ENCODE results near the gene SERPINA6.
"Not testable (repeated sequence)": the region's sequence is repeated elsewhere in the genome, so short reads cannot be mapped to it uniquely, and the experiment has no call there.

The SERPINA6 gene, protein sequence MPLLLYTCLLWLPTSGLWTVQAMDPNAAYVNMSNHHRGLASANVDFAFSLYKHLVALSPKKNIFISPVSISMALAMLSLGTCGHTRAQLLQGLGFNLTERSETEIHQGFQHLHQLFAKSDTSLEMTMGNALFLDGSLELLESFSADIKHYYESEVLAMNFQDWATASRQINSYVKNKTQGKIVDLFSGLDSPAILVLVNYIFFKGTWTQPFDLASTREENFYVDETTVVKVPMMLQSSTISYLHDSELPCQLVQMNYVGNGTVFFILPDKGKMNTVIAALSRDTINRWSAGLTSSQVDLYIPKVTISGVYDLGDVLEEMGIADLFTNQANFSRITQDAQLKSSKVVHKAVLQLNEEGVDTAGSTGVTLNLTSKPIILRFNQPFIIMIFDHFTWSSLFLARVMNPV

DNA sequence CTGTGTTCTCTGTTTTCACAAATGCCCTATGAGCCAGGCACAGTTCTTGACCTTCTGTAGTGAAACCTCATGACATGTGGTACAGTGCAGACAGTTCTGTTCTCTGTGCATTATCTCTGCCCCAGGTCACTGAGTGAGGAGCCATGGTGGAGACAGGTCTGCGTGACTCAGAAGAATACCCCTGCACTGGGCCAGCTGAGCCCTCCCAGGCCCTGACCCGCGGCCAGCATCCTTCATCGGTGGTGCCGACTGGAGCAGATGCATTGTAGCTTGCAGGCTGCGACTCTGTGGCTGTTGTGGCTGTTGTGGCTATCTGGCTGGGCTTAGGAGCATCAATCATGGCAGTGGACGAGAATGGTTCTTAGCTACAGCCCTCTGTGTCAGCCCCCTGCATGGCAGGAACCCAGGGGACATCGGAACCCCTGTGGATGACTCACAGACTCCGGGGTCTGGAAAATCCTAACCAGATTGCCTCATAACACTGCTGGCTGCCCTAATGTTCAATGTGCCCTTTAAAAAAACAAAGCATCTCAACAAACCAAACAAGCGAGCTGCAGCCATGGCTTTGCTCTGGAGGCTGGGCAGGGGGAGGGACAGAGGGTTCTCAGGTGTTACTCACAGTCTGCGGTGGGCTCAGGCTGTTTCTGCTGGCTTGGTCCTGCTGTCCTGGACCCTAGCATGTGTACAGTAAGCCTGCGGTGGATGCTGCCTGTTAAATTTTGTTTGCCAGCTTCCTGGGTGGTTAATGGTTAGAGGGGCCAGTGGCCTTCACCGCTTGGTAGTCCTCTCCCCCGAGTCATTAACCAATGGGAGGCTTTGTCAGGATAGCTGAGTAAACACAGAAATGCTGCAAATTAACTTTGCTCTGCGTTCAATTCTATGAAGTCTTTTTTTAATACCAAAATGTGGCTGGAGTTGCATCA, at the start of gene SERPINA6:
Gene SERPINA6 (minus strand): TSS at position 689 of the 923 bp plus-strand sequence. CDS start 8,688 bp downstream, outside the sequence.
- no peak for DNase-seq

DNA sequence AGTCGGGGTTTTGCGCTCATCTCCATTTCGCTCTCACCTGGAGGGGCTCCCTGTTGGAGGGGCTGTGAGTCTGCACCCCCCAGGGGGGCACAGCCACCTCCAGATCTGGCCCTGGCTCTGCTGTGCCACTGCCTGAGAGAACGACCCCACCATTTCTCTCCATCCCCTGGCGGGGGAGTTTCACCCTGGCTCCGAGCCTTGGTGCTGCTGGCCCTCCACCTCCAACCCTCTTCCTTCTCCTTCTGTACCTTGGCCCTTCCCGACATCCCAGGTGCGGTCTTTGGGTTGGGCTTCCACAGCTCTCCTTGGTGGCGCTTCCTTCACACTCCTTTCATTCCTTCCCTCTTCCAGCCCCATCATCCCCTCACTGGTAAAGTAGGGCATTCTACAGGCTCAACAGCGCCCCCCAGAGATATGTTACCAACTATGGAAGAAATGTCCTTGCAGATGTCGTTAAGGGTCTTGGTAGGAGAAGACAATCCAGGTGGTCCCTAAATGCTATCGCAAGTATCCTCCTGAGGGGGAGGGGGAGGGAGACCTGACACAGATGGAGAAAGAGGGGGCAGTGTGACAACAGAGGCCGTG, 49.0 kb upstream of the SERPINA6 start:
- DNase-seq, result no peak

DNA sequence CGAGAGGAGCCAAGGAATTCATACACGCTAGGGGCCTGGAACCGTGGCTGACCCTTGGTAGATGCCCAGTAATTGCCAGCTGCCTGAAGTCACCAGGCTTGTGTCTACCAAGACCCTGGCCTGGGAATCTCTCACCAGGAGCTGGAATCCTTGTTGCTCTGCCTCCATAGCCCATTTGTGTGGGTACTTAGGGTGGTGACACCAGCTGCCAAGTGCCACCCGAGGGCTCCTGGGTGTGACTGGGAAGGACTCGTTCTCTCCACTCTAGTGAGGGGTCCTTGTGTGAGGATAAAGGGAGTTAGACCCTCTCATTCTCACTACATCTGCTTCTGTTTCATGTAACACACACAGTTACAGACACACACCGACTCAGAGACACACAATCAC, 47.4 kb upstream of the SERPINA6 start:
- no peak for DNase-seq

DNA sequence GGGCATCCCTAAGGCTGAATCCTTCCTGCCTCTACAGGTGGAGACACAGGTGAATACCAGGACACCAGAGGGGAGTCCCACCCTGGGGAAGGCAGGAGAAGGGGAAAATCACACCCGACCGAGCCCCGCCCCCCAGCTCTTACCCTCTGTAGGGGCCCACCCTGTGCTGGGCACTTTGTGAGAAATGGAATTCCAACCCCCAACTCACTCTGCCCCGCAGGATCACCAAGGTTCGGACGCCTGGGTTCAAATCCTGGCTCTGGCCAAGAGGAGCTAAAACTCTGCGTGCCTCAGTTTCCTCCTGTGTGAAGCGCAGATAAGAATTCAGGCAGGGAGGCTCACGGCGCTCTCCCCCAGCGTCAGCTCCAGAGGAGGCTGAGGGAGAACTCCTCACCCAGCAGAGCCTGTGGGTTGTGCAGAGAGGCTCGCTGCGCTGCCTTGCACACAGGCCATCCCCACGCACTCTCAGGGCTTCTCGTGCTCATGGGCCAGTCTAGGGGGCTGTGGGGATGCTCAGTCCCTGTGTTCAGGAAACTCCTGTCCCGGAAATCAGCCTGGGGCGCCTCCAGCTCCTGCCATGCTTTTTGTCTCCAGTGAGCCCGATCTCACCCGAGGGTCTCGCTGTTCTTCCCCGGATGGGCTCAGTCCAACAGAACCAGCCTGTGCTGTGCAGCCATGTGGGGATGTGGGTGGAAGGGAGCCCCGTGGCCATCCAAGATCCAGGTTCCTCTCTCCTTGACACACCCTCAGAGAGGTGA, 46.8 kb upstream of the SERPINA6 start:
- not testable (repeated sequence) for DNase-seq

DNA sequence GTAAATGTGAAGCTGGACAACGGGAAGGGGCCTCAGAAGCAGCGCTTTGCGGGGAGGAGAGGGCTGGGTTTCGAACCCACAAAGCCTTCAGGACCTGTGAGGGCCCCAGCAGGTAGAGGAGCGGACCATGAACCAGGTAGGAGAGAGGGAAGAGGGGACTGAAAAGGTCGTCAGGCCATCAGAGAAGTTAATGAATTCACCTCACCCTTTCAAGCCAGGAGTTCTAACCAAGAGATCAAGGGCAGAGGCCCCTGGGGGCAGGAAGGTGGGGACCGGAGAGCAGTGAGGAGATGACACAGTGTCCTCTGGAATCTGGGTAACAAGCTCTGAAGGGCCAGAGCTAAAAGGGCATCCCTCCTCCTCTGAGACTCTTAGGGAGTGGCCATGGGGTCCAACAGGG, 45.8 kb upstream of the SERPINA6 start:
- DNase-seq, result no peak

DNA sequence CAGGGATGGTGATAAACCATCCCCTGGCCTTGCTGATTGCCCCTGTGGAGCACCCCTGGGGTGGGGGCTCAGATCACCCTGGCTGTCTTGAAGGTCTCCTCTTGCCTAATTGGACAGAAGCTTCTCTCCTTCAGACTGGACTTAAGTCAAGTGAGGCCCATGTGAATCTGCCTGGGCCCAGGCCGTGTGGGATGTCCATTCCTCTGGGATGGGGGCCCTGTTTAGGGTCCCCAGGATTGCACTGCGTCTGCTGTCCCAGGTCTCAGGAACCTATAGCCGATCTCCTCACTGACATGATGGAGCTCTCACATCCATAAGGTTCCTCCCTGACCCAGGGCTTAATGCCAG, 45.1 kb upstream of the SERPINA6 start:
- no peak for DNase-seq

DNA sequence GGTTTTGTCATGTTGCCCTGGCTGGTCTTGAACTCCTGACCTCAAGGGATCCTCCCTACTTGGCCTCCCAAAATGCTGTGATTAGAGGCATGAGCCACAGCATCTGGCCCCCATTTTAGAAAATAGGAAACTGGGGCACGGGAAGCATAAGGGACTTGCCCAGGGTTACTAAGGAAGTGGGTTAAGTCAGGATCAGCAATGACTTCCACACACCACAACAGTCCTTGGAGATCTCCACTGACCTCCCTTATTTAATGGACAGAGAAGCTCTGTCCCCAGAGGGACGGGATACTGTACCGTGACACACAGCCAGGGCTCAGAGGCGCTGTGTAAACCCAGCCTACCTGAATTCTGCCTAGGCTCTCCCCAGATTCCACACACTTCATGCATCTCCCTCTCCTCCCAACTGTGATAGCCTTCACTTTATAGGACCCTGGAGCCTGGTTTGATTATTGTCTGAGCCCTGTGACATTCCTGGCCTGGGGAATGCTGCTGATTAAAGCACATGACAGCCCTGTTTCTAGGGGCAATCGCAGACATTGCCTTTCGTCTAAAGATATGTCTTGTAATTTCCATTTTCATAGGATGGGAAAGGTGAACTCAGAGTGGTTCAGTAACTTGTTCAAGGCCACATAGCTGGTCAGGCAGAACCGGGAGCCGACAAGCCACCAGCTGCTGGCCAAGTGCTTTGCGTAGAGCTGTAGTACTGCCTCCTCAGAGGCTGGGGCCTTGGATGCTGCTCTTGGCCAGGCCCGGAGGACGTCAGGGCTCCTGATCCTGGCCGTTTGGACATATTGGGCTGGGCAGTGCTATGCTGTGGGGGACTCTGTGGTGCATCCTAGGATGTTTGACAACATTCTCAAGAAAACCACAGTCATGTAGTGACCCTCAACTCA, 44.5 kb upstream of the SERPINA6 start:
- no peak for DNase-seq

DNA sequence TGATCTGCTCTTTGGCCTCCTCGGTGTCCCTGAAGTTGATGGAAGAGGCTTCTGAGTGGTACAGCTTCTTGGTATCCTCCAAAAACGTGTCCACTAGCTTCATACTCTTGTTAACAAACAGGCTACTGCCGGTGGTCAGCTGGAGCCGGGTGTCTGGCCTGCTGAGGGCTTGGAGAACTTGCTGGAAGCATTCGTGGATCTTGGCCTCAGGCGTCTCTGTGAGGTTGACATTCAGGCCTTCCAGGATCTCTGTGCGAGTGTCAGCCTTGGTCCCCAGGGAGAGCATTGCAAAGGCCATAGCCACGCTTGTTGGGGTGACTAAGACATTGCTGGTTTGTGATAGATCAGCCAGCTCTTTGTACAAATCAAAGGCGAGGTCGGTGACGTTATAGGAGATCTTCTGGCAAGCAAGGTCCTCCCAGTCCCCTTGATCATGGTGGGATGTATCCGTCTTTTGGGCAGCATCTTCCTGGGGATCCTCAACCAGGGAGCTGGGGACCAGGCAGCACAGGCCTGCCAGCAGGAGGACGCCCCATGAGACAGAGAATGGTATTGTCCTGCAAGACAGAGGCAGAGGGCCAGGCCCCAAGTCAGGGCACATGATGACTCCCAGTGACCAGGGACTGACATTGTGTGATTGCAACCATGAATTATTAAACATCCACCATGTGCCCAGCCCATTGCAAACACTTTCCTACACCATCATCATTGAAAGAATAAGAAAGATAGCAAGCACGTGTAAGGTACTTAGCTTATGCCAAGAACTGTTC, 43.2 kb upstream of the SERPINA6 start, which contains the start of gene SERPINA2:
Gene SERPINA2 (minus strand): TSS at position 553 of the 770 bp plus-strand sequence.
- no peak for DNase-seq

DNA sequence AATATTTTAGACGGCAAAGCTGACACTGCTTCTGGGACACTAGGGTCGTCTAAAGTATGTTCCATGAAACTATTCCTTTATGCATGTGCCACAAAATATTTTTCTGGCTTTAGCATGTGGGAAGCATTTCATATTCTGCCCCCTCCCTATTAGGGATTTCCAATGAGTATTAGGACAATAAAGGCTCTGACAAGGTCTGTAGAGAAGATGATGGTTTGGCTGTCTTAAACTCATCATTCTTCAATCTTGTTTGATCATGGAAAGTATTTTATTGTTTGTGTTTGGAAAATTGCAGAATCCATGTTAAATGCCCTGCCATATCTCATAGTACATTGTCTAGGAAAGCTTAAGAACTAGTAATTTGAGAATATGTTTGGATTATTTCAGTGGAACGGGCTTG, 42.5 kb upstream of the SERPINA6 start:
- DNase-seq, result no peak

DNA sequence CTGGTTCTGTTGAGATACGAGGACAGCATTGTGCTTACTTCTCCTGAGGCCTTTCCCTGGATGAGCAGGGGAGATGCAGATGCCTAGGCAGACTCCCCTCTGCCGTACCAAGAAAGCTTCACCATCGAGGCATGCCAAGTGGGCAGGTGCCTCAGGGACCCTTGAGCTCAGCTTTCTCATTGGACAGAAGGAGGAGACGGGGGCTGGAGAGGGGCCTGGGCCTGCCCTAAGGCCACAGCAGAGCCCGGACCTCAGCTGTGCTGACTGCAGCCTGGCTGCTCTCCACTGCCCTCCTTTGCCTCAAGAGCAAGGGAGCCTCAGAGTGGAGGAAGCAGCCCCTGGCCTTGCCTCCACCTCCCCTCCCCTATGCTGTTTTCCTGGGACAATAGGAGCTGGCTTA, 41.8 kb upstream of the SERPINA6 start:
- no peak for DNase-seq

DNA sequence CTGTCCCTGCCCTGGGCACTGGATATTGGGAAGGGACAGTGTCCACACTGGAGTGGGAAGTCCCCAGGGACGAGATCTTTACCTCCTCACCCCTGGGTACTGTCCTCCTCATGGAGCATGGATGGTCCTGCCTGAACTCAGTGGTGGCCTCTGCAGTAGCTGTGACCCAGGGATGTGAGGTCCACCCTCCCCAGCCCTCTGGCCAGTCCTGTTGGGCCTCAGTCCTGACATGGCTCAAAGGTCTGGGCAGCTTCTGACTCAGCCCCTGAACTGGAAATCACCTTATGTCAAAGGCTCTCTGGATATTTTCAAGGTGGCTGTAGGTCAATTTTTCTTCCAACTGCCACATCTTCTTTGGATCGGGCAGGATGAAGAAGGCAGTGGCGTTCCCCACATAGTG, 40.9 kb upstream of the SERPINA6 start:
- DNase-seq, result no peak

DNA sequence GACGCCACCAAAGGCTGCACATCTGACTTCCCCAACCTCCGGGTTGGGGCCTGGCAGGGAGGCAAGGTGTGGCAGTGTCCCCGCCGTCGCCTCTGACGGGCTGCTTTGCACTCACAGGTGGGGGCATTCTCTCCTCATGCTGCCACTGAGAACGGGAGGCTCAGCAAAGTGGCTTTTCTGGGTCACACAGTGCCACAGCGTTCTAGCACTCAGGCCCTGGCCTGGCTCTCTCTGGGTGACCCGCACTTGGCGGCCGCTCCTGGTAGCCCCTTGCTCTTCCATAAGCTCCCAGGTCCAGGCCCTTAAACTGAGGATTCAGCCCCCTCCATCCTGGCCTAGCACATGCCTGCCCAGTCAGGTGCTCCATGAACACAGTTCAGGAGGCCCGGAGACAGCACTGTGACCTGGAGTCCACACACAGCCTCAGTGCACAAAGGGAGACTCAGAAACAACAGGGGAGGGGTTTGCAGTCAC, 40.1 kb upstream of the SERPINA6 start:
- no peak for DNase-seq

DNA sequence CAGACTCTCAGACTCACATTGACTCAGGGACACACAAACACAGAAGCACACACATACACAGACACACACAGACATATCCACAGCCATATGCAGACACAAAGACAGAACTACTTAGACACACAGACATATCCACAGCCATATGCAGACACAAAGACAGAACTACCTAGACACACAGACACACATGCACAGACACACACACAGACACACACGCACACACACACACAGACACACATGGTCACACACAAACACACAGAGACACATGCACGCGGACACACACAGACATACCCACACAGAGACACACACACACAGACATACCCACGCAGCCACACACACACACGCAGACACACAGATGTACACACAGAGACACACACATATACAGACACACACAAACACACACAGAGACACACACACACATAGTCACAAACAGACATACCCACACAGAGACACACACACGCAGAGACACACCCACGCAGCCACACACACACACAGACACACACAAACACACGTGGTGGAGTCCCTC, 39.5 kb upstream of the SERPINA6 start:
- no peak for DNase-seq

DNA sequence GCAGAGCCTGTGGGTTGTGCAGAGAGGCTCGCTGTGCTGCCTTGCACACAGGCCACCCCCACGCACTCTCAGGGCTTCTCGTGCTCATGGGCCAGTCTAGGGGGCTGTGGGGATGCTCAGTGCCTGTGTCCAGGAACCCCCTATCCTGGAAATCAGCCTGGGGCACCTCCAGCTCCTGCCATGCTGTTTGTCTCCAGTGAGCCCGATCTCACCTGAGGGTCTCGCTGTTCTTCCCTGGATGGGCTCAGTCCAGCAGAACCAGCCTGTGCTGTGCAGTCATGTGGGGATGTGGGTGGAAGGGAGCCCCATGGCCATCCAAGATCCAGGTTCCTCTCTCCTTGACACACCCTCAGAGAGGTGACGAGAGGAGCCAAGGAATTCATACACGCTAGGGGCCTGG, 38.5 kb upstream of the SERPINA6 start:
- DNase-seq, result no peak

DNA sequence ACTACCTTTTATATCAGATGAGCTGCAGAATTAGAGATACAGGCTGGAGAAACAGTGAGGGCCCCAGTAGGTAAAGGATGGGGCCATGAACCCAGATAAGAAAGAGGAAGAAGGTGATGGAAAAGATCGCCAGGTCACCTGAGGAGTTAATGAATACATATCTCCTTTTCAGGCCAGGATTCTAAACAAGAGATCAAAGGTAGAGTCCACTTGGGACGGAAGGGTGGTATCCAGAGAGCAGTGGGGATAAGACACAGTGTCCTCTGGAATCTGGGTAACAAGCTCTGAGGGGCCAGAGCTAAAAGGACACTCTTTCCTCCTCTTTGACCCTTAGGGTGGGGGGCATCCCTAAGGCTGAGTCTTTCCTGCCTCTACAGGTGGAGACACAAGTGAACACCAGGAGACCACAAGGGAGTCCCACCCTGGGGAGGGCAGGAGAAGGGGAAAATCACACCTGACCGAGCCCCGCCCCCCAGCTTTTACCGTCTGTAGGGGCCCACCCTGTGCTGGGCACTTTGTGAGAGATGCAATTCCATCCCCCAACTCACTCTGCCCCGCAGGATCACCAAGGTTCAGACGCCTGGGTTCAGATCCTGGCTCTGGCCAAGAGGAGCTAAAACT, 37.9 kb upstream of the SERPINA6 start:
- no peak for DNase-seq

DNA sequence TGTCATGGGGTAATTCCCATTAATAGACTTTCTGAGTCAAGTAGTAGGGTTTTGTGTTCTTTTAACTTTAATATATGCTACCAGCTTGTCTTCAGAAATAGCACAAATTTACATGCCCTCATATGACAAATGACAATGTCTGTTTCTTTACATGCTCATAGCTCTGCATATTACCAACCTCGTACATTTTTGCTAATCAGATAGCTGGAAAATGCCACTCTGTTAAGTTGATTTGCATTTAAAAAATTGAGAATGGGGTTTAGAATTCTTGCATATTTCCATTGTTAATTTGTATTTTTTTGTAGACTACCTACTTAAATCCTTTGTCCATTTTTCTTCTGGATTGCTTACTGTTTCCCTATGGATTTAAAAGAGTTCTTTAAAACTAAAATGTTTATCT, 34.0 kb upstream of the SERPINA6 start:
- DNase-seq, result no peak

DNA sequence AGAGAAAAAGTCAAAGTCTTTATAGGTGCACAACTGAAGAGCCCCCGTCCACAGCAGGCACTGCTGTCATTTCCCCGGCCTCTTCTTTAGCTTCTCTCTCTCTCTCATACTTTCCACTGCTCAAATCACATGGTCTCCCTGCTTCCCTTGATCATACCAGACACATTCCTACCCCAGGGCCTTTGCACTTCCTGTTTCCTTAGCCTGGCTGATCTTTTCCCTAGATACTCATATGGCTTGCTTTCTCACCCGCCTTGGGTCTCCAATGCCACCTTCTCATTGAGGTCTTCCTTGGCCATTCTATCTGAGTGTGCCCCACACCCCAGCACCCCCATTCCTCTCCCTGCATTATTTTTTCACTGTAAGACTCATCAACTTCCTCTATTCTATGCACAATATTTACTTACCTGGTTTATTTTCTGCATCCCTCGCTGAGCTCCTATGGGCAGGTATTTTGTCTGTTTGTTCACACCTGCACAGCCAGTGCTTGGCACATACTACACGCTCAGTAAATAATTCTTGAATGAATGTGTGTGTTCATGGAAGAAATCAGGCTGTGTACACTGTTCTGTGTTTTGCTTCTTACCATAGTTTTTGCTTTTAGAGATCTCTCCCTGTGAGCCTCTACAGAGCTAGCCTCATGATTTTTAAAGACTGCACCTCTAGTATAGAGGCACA, 33.4 kb upstream of the SERPINA6 start:
- DNase-seq, result no peak

DNA sequence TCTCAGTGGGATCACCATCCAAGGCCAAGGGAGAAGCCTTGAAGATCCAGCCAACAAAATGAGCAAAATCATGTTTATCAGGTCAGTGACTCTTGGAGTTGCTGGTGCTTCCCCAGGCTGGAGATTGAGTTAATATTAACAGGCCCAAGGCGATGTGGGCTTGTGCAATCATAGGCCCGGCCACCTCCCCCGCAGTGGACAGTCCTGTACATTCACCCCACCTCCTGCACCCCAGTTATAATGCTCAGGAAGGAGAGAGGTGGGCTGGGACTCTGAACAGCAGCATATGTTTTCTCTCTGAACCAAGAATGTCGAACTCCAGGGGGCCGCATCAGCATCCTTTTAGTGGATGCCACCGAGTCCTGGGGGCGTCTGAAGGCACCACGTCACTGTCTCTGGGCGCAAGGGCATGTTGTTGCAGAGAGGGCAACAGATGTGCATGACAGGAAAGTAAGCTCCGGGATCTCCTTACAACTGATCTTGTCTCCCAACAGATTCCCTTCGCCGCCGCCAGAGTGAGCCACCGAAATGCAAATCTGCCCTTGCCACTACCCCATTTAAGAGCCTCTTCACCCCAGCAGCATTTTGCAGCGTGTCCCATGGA, 32.2 kb upstream of the SERPINA6 start:
- DNase-seq, result no peak

DNA sequence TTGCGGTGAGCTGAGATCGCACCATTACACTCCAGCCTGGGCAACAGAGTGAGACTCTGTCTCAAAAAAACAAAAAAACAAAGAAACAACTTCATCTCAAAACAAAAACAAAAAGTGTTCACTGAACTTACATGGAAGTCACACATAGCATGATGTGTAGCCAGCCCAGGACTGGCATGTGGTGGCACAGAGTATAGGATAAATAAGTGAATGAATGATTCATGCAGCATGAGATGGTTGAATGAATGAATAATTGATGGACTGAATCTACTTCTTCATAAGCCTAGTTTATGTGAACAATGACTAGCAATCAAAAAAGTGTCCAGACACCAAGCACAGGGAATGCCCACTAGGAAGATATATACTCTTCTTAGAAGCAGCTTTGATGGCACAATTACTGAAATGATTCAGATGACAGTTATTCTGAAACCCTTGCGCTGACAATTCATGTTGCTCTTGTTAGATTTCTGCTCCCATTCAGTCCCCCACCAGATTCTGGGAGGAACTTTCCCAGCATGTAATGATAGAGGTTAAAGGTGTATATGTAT, 31.6 kb upstream of the SERPINA6 start:
- no peak for DNase-seq

All from NCI-H2081 treated with DMSO at 0.1 percent for 48 hours (cell line).